ENCODE measurements around the gene BCL2L14.

The BCL2L14 gene

GRCh38 chr12:12032851-12033797 is 37.6 kb upstream of the BCL2L14 start (continued):
- TF ChIP-seq ZNF169 (tag by site-specific recombination; IDR thresholded peaks at IDR 0.05) (no peak), ZNF24 (tag by site-specific recombination; IDR thresholded peaks at IDR 0.05) (no peak), KLF8 (tag by site-specific recombination; IDR thresholded peaks at IDR 0.05) (no peak), ZNF157 (tag by site-specific recombination; IDR thresholded peaks at IDR 0.05) (no peak), ZNF398 (tag by site-specific recombination; IDR thresholded peaks at IDR 0.05) (no peak), ZBTB17 (tag by site-specific recombination; IDR thresholded peaks at IDR 0.05) (peak; percentile 64), ZBTB48 (tag by site-specific recombination; IDR thresholded peaks at IDR 0.05) (peak; percentile 49; the same call in 1 of the 2 replicates), ZXDB (tag by site-specific recombination; IDR thresholded peaks at IDR 0.05) (no peak), ZNF548 (tag by site-specific recombination; IDR thresholded peaks at IDR 0.05) (no peak), ZBTB26 (tag by site-specific recombination; optimal IDR thresholded peaks at IDR 0.05) (no peak), ZSCAN23 (tag by site-specific recombination; IDR thresholded peaks at IDR 0.05) (no peak), ZNF211 (tag by site-specific recombination; IDR thresholded peaks at IDR 0.05; ENCODE audit: low read depth) (no peak), ZSCAN16 (tag by site-specific recombination; IDR thresholded peaks at IDR 0.05) (no peak), ZNF354C (tag by site-specific recombination; IDR thresholded peaks at IDR 0.05; ENCODE audit: borderline replicate concordance, low read depth) (no peak), ZNF114 (tag by site-specific recombination; IDR thresholded peaks at IDR 0.05) (no peak), ZNF768 (tag by site-specific recombination; IDR thresholded peaks at IDR 0.05) (no peak), GFI1B (tag by site-specific recombination; IDR thresholded peaks at IDR 0.05) (peak; percentile 9; the same call in 1 of the 2 replicates), TCF7L2 (IDR thresholded peaks at IDR 0.05; ENCODE audit: borderline replicate concordance, low read depth, low read length) (peak; percentile 90), ZBTB10 (tag by site-specific recombination; IDR thresholded peaks at IDR 0.05) (no peak), ZNF16 (tag by site-specific recombination; IDR thresholded peaks at IDR 0.05; ENCODE audit: low read depth) (no peak), ZNF626 (tag by site-specific recombination; IDR thresholded peaks at IDR 0.05) (no peak), ZNF184 (tag by site-specific recombination; IDR thresholded peaks at IDR 0.05) (no peak), KLF16 (tag by site-specific recombination; IDR thresholded peaks at IDR 0.05) (no peak), ZNF654 (tag by site-specific recombination; IDR thresholded peaks at IDR 0.05; ENCODE audit: low read depth) (peak; percentile 97), ZNF473 (tag by site-specific recombination; IDR thresholded peaks at IDR 0.05) (no peak), ZSCAN30 (tag by site-specific recombination; IDR thresholded peaks at IDR 0.05) (0 out of 2 replicates have a peak, but pooled peaks have one; percentile 24), ZNF202 (tag by site-specific recombination; IDR thresholded peaks at IDR 0.05; ENCODE audit: borderline replicate concordance) (no peak), ZNF248 (tag by site-specific recombination; IDR thresholded peaks at IDR 0.05) (no peak), ZNF362 (tag by site-specific recombination; IDR thresholded peaks at IDR 0.05) (peak; percentile 73; the same call in 1 of the 2 replicates), ZNF266 (tag by site-specific recombination; IDR thresholded peaks at IDR 0.05; ENCODE audit: low read depth) (no peak), ZNF514 (tag by site-specific recombination; IDR thresholded peaks at IDR 0.05) (no peak), ZNF138 (tag by site-specific recombination; IDR thresholded peaks at IDR 0.05; ENCODE audit: borderline replicate concordance) (no peak), ELK4 (IDR thresholded peaks at IDR 0.05; ENCODE audit: borderline replicate concordance, low read depth, low read length) (no peak)
